Panc1 (cell line): ENCODE data around the gene YWHAH. TPM values are rescaled to one million over a fixed set of nuclear protein-coding genes. Genes with fewer than 3 reads are reported as not detected.

Experiments used
- ATAC-seq: fragments of 200-7000 bp; cut with Tn5 transposase; 2 replicates; pipeline ENCODE4 v1.9.1; 2020; ENCODE audit warnings: mild to moderate bottlenecking, moderate library complexity
- BruUV-seq: library from RNA; stranded (reverse); fragments of 400-500 nt; replicated peaks from 2 replicates; lab custom pipeline; 2021; lab: Mats Ljungman, UMichigan
- CTCF ChIA-PET: fragments of 300-600 bp; sonication (Branson Sonifier 250); formaldehyde crosslinking; loops from one replicate; lab custom pipeline; 2022; ENCODE audit warnings: antibody characterized with exemption; lab: Charles Lee
- POLR2A ChIA-PET: fragments of 300-600 bp; sonication (Branson Sonifier 250); formaldehyde crosslinking; loops from one replicate; lab custom pipeline; 2022; ENCODE audit warnings: antibody characterized with exemption; lab: Charles Lee
- DNase-seq: peaks from one replicate; pipeline ENCODE4 v3.0.0-alpha.2; 2010; ENCODE audit warnings: low read depth, low spot score
- H3K27ac ChIP-seq: 2 replicates; pipeline ENCODE4 v1.5.1; 2011; ENCODE audit warnings: mild to moderate bottlenecking, low read length, inconsistent platforms
- H3K27me3 ChIP-seq: fragments of 200-500 bp; sonication (Bioruptor generic); 2 replicates; pipeline ENCODE4 v1.6.0; 2014; ENCODE audit warnings: low read length, inconsistent platforms; ENCODE audit not compliant: control insufficient read depth, insufficient read depth
- H3K36me3 ChIP-seq: fragments of 200-500 bp; sonication (Bioruptor generic); 2 replicates; pipeline ENCODE4 v1.5.1; 2014; ENCODE audit warnings: inconsistent platforms, mild to moderate bottlenecking, low read length, moderate library complexity; ENCODE audit not compliant: control insufficient read depth, insufficient read depth
- H3K4me1 ChIP-seq: 2 replicates; pipeline ENCODE4 v1.5.1; 2011; ENCODE audit warnings: inconsistent platforms, mild to moderate bottlenecking, low read length, moderate library complexity; ENCODE audit not compliant: control insufficient read depth, insufficient read depth
- H3K4me3 ChIP-seq, 2 experiments: 2 replicates each; pipeline ENCODE4 v1.5.1; 2011 to 2012; ENCODE audit warnings: low read depth in 2 of 2, low read length in 2 of 2, mild to moderate bottlenecking in 2 of 2, inconsistent platforms in 1 of 2, moderate library complexity in 1 of 2
- H3K9me3 ChIP-seq: fragments of 200-500 bp; sonication (Bioruptor generic); 2 replicates; pipeline ENCODE4 v1.5.1; 2014; ENCODE audit warnings: low read depth, mild to moderate bottlenecking, inconsistent platforms, low read length, moderate library complexity; ENCODE audit not compliant: control insufficient read depth, insufficient read depth
- CTCF ChIP-seq: fragments of 450-650 bp; IDR thresholded peaks from 2 replicates; pipeline ENCODE4 v1.5.1; 2017; ENCODE audit warnings: mild to moderate bottlenecking
- POLR2AphosphoS5 ChIP-seq: IDR thresholded peaks from 2 replicates; pipeline ENCODE4 v1.6.1; 2012; ENCODE audit warnings: mild to moderate bottlenecking, low read depth, low read length, moderate library complexity
- REST ChIP-seq, 2 experiments: IDR thresholded peaks; 2 replicates each; pipeline ENCODE4 v1.6.1; 2011 to 2012; ENCODE audit warnings: low read depth in 2 of 2, control low read depth in 1 of 2, low read length in 1 of 2, mild to moderate bottlenecking in 1 of 2, moderate library complexity in 1 of 2; ENCODE audit not compliant: insufficient read depth in 1 of 2
- SIN3A ChIP-seq: IDR thresholded peaks from 2 replicates; pipeline ENCODE4 v1.6.1; 2012; ENCODE audit warnings: low read depth, mild to moderate bottlenecking, low read length, moderate library complexity, borderline replicate concordance; ENCODE audit not compliant: insufficient read depth
- TCF7L2 ChIP-seq: IDR thresholded peaks from 2 replicates; pipeline ENCODE4 v1.6.1; 2011; ENCODE audit warnings: mild to moderate bottlenecking, low read depth, low read length, inconsistent platforms
- in situ Hi-C: cut with HindIII; loops from 2 replicates; pipeline ENCODE4 v1.10.0; 2016; ENCODE audit warnings: low sequenced_read_pairs, low pct_unique_long_range_greater_than_20kb
- intact Hi-C: fragments of 100-400 bp; cut with micrococcal nuclease; formaldehyde crosslinking; loops from one replicate; pipeline ENCODE4 v1.10.0; 2022; ENCODE audit not compliant: unreplicated experiment
- total RNA-seq: library from RNA; stranded (reverse); gene quantifications from one replicate; pipeline ENCODE4 v1.2.1, GENCODE V29; 2021; ENCODE audit not compliant: unreplicated experiment

Gene YWHAH
- total RNA-seq, 1 experiment from 2014 or later: 138 TPM

- ChIA-PET POLR2A (no interaction called here), CTCF (no interaction called here)
- Histone ChIP-seq H3K9me3 (no peaks in the 10 kb centered on the region), H3K36me3 (no peaks in the 10 kb centered on the region), H3K4me3 (no peak overlapping the region), H3K27me3 (no peaks in the 10 kb centered on the region), H3K4me1 (no peaks in the 10 kb centered on the region), H3K27ac (no peak overlapping the region)
- in situ Hi-C loops (no loop called here), intact Hi-C loops (no loop called here)
- DNase-seq (no peak), ATAC-seq (no peak)
- TF ChIP-seq POLR2AphosphoS5 (no peak), REST (IDR thresholded peaks at IDR 0.05; ENCODE audit: insufficient read depth in 1 of 2, low read depth in 2 of 2, low read length in 1 of 2) (no peak), TCF7L2 (no peak), SIN3A (no peak), CTCF (no peak)
- BruUV-seq: no TSS peak
Observed at GRCh38 chr22:32005453-32005852, 61.1 kb downstream of the YWHAH start.

Other genes starting within 250 kb of the YWHAH start
- gene PRR14L, start 194.4 kb upstream of the YWHAH start, total RNA-seq: 45.7 TPM
- 20.2 TPM for gene DEPDC5, start 190.5 kb upstream of the YWHAH start, total RNA-seq
- 0.03 TPM for gene SLC5A1, start 98.7 kb downstream of the YWHAH start, total RNA-seq
- not detected for gene C22orf42, start 214.8 kb downstream of the YWHAH start, total RNA-seq